Raji (cell line): ENCODE results near the gene ZNF582.

ENCODE experiments used
- POLR2A ChIP-seq: IDR thresholded peaks from 2 replicates; pipeline ENCODE4 v1.6.1; 2011; ENCODE audit warnings: low read depth, low read length, control low read depth; ENCODE audit not compliant: insufficient read depth

ZNF582 gene

DNA sequence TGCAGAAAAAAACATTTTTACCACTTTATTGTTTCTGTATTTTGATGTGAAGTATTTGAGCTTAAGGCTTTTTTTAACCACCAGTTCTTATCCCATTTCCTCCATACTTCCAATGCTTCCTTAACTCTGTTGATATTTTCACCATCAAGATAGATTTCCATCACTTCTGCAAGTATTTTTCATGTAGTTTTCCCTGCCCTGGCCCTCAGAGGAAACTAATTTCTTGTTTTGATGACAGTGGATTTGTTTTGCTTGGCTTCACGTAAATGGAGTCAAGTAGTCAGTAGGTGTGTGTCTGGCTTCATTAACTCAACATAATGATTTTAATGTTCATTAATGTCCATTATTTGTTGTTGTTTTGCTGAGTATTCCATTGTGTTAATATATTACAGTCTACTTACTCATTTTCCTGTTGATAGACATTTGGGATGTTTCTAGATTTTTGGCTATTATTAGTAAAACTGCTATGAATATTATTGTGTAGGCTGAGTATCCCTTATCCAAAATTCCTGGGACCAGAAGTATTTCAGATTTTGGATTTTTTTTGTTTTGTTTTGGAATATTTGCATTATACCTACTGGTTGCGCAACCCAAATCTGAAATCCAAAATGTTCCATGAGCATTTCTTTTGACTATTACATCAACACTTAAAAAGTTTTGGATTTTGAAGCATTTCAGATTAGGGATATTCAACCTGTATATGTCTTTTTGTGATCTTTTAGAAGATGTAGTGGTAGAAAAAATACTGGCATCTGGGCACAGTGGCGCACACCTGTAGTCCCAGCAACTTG lies 23.3 kb downstream of the ZNF582 start:
- no peak for TF ChIP-seq POLR2A

DNA sequence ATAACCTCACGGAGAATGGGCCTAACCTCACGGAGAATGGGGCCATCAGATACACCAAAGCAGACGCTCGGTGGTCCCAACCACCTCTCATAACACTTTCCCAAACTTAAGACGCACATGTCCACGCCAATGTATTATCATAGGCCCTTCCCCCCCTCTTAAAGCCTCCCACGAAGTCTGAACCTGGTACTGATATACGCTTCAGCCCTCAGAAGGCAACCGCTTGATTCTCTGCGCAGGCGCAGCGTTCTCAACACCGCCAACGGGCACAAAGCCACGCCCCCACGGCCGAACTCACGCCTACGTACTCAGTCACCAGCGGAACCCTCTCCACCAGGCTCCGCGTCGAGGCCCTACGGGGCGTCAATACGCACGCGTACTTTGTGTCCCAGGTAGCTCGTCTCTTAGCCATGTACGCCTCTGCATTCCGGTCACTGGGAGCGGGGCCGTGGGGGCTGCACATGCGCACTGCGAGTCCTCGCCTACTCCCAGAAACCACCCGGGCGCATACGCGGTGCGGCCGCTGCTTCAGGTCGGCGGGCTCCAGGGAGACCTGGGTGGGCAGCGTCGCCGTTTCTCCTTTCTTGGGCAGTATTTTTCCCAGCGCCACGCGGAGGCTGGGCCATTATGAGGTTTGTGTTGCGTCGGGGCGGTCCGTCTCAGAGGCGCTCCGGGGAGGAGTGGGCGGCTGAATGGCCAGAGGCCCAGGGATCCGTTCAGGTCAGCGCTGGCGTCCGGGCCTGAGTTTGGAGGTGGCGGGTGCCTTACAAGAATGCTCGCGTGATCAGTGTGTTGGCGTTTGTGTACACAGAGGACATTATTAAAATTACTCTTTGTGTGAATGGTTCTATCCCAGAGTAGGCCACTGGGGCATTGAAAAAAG lies 25.3 kb downstream of the ZNF582 start:
- no peak for TF ChIP-seq POLR2A

- no peak for TF ChIP-seq POLR2A
These were observed 32.5 kb downstream of the ZNF582 start for GRCh38 chr19:56360841-56361240.

DNA sequence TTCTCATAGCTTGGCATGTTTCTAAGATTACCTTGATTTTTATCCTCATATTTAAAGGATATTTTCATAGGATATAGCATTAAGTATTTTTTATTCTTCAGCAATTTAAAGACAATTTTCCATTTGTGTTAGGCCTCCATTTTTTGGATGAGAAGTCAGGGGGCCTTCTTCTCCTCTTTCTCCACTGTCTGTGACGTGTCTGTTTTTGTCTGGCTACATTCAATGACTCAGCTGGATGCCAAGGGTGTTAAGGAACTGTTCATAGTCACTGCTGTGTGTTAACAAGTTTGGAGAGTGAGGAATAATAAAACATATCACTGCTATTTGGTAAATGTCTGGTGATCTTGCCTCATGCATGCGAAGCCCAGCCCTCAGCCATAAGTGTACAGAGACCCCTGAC lies 36.4 kb downstream of the ZNF582 start:
- no peak for TF ChIP-seq POLR2A

DNA sequence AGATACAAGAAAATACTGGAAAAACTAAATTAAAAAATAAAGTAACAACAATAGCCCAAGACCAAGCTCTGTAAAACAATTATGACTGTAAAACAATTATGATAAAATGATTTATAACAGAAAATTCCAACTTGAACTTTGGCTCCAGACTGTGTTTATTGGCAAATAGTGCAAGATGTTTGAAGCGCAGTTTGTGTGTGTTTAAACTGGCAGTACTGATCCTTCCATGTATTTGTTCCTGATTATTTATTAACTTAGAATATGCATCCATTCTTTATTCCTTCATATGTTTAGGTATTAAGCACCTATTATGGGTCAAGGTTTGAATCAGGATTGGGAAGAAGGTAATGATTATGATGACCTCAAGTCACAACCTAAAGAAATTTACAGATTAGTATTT lies 37.8 kb downstream of the ZNF582 start:
- no peak for TF ChIP-seq POLR2A

DNA sequence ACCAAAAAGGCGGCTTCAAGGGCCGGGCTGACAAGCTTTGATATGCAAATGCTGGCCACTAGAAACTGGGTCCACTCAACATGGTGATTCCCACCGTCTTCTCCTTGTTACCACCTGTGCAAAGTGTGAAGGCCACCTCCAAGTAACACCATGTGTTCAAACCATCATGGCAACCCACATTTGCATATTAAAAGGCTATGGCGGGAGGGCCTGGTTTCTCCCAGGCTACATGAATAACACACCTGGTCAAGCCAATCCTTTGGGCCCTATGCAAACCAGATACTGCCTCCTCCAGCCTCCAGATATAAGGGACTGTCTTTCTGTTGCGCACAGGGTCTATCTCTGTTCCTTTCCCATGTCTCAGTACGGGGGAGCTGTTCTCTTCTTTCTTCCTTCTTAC lies 42.1 kb downstream of the ZNF582 start:
- TF ChIP-seq POLR2A, result no peak

DNA sequence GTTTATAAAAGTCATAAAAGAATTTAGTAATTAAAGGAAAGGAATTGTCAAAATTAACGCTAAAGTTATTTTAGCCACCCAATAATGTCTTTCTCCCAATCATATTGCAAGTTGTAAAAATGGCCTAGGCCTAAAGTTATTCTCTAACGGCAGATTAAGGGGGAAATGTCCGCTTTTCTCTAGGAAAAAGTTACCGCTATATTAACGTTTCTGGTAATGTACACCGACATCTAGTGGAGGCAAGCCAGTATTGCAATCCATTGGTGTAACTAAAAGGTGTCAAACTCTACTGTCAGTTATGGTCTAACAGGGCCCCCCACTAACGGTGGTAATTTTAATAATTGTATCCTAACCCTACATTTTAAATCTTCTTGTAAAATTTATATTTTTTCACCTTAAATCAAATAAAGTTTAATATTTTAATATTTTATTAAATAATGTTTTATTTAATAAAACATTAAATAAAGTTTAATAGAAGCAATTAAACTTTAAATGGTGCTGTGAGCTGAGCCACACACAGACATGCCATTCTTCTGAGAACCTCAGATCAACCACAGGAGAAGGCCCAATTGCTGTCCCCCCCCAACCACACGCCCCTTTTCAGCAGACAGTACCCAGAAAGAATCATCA lies 42.8 kb downstream of the ZNF582 start:
- no peak for TF ChIP-seq POLR2A

DNA sequence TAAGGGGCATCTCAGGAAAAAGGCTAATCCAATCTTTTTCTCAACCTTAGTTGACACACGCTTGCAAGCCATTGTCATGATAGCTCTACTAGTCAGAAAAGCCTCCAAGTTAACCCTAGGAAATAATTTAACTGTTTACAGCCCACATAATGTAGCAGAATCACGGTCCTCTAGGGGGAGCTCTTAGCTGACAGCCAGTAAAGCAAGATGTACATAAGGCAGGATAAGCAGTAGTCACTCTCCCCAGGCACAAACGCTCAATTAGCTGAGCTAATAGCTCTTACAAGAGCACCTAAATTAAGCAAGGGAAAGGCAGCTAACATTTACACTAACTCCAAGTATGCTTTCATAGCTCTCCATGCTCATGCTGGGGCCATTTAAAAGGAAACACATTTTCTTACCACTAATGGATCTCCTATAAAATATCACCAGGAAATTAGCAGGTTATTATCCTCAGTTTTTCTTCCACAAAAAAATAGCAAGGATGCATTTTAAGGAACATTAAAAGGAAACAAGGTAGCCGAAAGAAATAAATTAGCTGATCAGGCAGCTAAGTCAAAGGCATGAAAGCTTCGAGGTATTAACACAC lies 45.0 kb downstream of the ZNF582 start:
- no peak for TF ChIP-seq POLR2A

GRCh38 chr19:56347163-56347778 lies 46.1 kb downstream of the ZNF582 start:
- no peak for TF ChIP-seq POLR2A

- TF ChIP-seq POLR2A, result no peak
These were observed 51.4 kb downstream of the ZNF582 start for GRCh38 chr19:56341948-56342347.

DNA sequence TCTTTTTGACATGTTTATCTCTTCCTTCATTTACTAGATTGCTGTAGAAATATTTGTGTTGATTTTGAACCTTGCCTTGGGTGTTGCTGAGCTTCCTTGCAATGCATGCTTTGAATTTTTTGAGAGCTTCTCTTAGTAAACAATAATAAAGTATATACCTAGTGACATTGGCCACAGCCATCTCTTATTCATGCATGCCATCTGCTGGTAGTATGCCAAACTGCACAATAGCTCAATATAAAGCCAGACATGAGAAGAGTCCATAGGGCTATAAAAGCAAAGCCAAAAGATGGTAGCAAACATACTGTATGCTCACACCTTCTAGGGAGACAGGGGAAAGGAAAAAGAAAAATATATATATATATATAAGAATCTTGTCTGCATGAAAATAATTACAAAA lies 59.8 kb downstream of the ZNF582 start:
- TF ChIP-seq POLR2A, result no peak
